IPS DF 4.7 (cell line): Measurements from ENCODE around the gene TIMM17B.

Experiments
- DNase-seq: peaks from one replicate; pipeline ENCODE4 v3.0.0-alpha.2; 2013; ENCODE audit warnings: low spot score; ENCODE audit errors: extremely low read depth

Gene TIMM17B

GRCh38 chrX:48918643-48919340 lies 21.2 kb upstream of the TIMM17B start, which contains the start of gene PIM2:
TSS of gene PIM2 (minus strand) at chrX:48919024. CDS start at chrX:48918834, 190 bp downstream.
- no peak for DNase-seq

DNA sequence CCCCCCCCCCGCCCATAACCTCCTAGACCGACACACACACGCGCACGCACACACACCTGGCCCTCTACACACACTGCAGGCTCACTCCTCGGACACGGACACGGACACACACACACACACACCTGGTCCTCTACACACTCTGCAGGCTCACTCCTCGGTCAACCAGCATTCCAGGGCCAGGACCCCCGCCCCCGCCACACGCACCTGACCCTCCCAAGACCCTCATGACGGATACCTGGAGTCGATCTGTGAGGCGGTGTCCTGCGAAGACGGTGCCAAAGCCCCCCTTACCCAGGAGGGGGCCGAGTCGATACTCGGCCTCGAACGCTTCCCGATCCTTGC lies 20.7 kb upstream of the TIMM17B start:
- DNase-seq = no peak

DNA sequence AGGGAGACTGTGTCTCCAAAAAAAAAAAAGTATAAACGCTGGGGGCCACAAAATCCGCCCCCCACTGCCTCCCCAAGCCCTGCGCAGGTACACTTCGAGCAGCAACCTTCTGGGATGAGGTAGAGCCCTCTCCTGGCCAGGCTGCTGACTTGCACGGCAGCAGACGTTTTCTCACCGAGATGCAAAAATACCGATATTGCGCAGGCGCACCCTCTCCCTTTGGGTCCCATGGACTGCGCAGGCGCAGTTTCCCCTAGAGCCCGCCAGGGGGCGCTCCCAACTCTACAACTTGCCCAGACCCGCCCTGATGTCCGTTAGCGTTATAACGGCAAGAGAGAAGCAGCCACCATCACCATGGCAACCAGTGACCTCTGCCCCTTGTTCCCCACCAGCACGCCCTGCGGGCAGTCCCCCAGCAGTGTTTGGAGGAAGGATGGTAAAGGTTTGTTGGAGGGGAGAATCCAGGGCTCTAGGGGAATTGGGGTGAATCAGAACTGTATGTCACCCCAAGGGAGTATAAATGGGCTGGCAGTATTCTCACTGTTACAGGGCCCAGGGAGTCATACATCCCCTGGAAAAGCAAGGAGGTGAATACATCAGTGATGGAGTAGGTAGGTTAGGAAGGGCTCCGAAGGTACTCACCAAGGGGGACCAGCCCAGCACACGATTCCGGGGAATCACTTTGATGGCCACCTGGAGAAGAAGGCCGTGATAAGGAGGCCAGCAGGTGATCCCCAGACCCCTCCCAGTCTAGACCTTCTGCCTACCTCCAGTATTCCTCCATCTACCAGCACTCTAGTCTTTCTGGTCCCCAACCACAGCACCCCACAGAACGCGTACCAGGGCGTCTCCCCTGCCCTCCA lies 19.8 kb upstream of the TIMM17B start:
- DNase-seq = no peak

- DNase-seq = no peak
Measured at GRCh38 chrX:48914593-48915493, 17.3 kb upstream of the TIMM17B start.

DNA sequence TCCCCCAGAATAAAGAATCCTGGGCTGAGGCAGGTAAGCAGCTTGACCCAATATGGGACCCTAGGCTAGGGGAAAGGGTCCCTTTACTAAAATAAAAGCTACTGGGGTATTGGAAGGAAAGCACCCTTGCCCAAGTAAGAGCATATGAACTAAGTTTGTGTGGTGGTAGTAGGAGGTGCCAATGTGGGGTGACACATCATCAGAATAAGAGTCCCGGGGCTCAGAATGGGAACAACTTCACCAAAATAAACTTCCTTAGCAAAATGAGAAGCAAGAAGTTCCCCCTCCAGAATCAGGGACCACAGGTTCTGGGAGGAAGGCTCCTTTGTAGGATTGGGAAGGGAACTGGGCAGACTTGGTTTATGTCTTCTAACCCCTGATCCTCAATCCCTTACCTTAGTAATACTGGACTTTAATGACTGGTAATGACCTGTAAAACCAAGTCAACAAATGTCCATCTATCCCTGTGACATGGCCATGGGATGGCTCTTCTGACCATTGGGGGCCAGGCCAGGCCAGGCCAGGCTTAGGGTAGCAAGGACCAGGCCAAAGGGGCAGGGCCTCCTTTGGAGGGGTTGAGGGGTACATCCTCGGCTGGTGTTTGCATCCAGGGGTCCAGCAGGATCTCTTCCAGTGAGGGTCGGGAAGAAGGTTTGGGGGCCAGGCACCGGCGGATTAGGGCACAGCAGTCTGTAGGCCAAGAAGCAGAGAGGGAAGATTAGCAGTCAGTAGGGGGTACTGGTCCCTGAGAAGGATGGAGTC lies 16.2 kb upstream of the TIMM17B start:
- no peak for DNase-seq

GRCh38 chrX:48911412-48912182 lies 14.0 kb upstream of the TIMM17B start, which contains the start of gene SLC35A2:
TSS of gene SLC35A2 (minus strand) at chrX:48911646. CDS start at chrX:48911636, 10 bp downstream.
- no peak for DNase-seq

GRCh38 chrX:48910926-48911411 lies 13.4 kb upstream of the TIMM17B start:
- no peak for DNase-seq

DNA sequence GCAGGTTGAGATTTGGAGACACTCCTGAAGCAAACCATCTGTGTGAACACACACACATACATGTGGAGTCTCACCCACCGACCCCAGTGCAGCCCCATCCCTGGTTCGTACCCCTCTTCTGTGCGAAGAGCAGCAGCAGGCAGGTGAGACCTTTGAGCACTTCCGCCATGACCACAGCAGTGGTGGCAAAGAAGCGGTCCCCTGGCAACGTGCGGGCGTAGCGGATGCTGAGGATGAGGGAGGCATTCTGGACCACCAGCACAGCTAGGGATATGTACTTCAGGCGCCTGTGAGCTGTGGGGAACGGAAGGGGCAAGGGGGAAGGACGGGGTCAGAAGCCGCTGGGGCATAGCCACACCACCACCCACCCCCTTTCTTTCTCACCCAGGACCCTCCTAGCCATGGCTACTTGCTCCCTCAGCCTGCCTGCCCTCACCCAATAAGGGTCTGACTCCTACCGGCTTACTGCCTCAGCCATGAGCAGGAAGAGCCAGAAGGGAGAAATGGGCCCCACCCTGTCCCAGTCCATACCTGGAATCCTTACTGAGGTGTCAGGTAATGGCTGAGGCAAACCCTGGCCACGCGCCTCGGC lies 12.2 kb upstream of the TIMM17B start:
- DNase-seq = no peak

- DNase-seq = no peak
Measured at GRCh38 chrX:48908600-48908999, 11.0 kb upstream of the TIMM17B start.

- DNase-seq = no peak
Measured at GRCh38 chrX:48905090-48905790, 7.7 kb upstream of the TIMM17B start.

DNA sequence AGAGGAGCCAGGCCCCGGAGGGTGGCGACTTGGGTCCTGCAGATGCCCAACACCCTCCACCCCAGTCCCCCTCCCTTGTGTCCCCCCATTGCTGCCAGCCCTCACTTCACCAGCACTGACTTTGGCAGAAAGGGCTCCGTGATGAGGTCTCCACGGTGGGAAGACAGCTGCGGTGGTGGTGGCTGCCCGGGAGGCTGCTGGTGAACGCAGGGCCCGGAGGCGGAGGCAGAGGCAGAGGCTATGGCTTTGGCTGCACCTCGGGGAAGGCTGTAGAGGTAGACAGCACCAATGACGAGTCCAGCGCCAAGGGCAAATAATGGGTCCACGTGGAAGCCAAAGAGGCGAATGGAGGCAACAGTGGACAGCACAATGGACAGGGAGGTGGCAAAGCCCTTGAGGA lies 7.1 kb upstream of the TIMM17B start:
- no peak for DNase-seq

GRCh38 chrX:48904180-48904579 lies 6.6 kb upstream of the TIMM17B start:
- no peak for DNase-seq

DNA sequence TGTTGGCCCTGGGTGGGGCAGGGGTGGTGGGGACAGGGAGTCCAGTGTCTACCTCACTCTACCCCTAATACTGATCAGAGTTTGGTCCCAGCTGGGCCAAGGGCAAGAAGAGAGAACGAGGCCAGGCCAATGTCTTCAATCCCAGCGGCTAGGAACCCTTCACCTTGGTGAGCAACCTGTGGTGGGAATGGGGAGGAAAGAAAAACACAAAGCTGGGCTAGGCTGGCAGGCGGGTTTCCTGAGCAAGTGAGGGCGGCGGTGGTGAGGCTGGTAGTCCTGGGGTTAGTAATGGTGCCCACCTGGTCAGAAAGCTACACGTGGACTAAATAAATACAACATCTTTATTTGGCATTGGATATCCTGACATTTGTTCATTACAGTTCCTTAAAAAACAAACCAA lies 5.7 kb upstream of the TIMM17B start:
- no peak for DNase-seq

DNA sequence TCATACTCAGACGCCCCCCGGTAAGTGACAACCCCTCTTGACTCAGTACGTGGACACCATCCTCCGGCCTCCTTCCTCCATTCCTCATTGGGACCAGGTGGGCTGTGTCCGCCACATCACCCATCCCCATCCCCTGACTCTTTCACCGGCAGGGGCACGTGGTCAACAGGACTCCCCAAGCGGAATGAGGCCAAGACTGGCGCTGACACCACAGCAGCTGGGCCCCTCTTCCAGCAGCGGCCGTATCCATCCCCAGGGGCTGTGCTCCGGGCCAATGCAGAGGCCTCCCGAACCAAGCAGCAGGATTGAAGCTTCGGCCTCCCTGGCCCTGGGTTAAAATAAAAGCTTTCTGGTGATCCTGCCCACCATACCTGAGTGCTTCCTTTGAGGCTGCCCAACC lies 5.2 kb upstream of the TIMM17B start:
- no peak for DNase-seq

DNA sequence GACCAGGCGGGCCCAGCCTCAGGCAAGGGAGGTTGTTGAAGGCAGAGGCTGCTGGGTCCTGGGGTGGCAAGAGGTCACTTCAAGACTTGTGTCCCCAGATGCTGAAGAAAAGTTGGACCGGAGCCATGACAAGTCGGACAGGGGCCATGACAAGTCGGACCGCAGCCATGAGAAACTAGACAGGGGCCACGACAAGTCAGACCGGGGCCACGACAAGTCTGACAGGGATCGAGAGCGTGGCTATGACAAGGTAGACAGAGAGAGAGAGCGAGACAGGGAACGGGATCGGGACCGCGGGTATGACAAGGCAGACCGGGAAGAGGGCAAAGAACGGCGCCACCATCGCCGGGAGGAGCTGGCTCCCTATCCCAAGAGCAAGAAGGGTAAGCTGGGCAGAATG lies 4.6 kb upstream of the TIMM17B start:
- DNase-seq = no peak

DNA sequence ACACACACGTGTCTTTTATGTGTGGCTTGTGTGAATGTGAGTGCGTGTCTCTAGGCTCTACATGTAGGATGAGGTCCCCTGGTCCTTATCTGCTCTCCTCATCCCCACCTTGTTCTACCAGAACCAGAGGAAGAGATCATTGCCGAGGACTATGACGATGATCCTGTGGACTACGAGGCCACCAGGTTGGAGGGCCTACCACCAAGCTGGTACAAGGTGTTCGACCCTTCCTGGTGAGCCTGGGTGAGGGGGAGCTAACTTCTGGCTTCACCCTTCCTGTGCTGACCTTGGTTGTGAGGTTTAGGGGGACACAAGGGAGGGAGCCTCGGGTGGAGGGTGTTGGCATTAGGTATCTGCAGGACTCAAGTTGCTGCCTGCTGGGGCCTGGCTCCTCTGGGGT lies 3.5 kb upstream of the TIMM17B start:
- DNase-seq = no peak

- no peak for DNase-seq
Measured at GRCh38 chrX:48899078-48899410, 1.5 kb upstream of the TIMM17B start.

- DNase-seq = no peak
Measured at GRCh38 chrX:48897157-48897624, 377 bp downstream of the TIMM17B start.

DNA sequence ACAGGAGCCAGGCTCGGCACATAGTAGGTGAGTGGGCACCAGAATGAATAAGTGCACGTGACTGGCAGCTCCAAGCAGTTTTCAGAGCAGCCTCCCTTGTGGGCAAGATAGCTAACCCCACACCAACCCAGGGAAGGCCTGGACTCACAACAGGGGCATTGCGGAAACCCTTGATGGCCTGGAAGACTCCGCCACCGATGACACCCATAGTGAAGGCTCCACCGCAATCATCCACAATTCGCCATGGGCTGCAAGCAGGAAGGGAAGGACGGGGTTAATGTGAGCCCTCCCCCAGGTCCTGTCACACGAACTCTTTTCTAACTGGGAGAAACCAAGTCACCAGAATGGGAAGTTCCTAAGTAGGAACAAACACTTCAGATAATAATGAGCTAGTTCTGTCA lies 957 bp downstream of the TIMM17B start:
- DNase-seq = no peak
